ENCODE data around the gene POLR1C. TPM values are rescaled to one million over a fixed set of nuclear protein-coding genes. Genes with fewer than 3 reads are reported as not detected.
"Not testable (repeated sequence)": the region's sequence is repeated elsewhere in the genome, so short reads cannot be mapped to it uniquely, and the experiment has no call there.

POLR1C gene
- polyA plus RNA-seq (ENCODE audit: insufficient read length in 3 of 3), result 10 to 100 TPM; 36.9 to 43.6 (median 40.6) TPM
- long read RNA-seq, donor 1, transcript POLR1C-203 (9 exons, 1,355 nt), result major isoform, 9 of 129 reads
- long read RNA-seq, donor 1, partial matches to known transcripts, result 64 of 129 reads
- long read RNA-seq, donor 1, other reads (novel, unspliced or antisense), result 56 of 129 reads
- long read RNA-seq, donor 2, transcript POLR1C-203 (9 exons, 1,355 nt), result major isoform, 7 of 25 reads
- long read RNA-seq, donor 2, partial matches to known transcripts, result 17 of 25 reads
- long read RNA-seq, donor 2, other reads (novel, unspliced or antisense), result 0 of 25 reads
- long read RNA-seq, donor 3, transcript POLR1C-203 (9 exons, 1,355 nt), result major isoform, 14 of 21 reads
- long read RNA-seq, donor 3, partial matches to known transcripts, result 0 of 21 reads
- long read RNA-seq, donor 3, other reads (novel, unspliced or antisense), result 0 of 21 reads
- long read RNA-seq, donor 4, transcript POLR1C-203 (9 exons, 1,355 nt), result major isoform, 7 of 28 reads
- long read RNA-seq, donor 4, partial matches to known transcripts, result 16 of 28 reads
- long read RNA-seq, donor 4, other reads (novel, unspliced or antisense), result 0 of 28 reads
- long read RNA-seq, donor 5, result 0 reads
- long read RNA-seq, donor 6, transcript POLR1C-203 (9 exons, 1,355 nt), result major isoform, 9 of 172 reads
- long read RNA-seq, donor 6, partial matches to known transcripts, result 82 of 172 reads
- long read RNA-seq, donor 6, other reads (novel, unspliced or antisense), result 79 of 172 reads
- long read RNA-seq, donor 7, transcript POLR1C-203 (9 exons, 1,355 nt), result major isoform, 9 of 11 reads
- long read RNA-seq, donor 7, partial matches to known transcripts, result 0 of 11 reads
- long read RNA-seq, donor 7, other reads (novel, unspliced or antisense), result 0 of 11 reads
- long read RNA-seq, donor 8, result 0 reads
- long read RNA-seq, donor 9, transcript POLR1C-203 (9 exons, 1,355 nt), result major isoform, 14 of 23 reads
- long read RNA-seq, donor 9, partial matches to known transcripts, result 7 of 23 reads
- long read RNA-seq, donor 9, other reads (novel, unspliced or antisense), result 0 of 23 reads
- long read RNA-seq, donor 10, transcript POLR1C-203 (9 exons, 1,355 nt), result major isoform, 5 of 23 reads
- long read RNA-seq, donor 10, partial matches to known transcripts, result 16 of 23 reads
- long read RNA-seq, donor 10, other reads (novel, unspliced or antisense), result 0 of 23 reads
- long read RNA-seq, donor 11, transcript POLR1C-203 (9 exons, 1,355 nt), result major isoform, 8 of 39 reads
- long read RNA-seq, donor 11, partial matches to known transcripts, result 31 of 39 reads
- long read RNA-seq, donor 11, other reads (novel, unspliced or antisense), result 0 of 39 reads
- long read RNA-seq, donor 12, partial matches to known transcripts, result 0 of 3 reads
- long read RNA-seq, donor 12, other reads (novel, unspliced or antisense), result 0 of 3 reads
- long read RNA-seq, donor 13, result 0 reads
- long read RNA-seq, donor 14, transcript POLR1C-203 (9 exons, 1,355 nt), result major isoform, 11 of 25 reads
- long read RNA-seq, donor 14, partial matches to known transcripts, result 11 of 25 reads
- long read RNA-seq, donor 14, other reads (novel, unspliced or antisense), result 0 of 25 reads
- long read RNA-seq, donor 15, partial matches to known transcripts, result 6 of 11 reads
- long read RNA-seq, donor 15, other reads (novel, unspliced or antisense), result 0 of 11 reads
- long read RNA-seq, donor 16, transcript POLR1C-201 (9 exons, 1,280 nt), result minor isoform, 5 of 144 reads
- long read RNA-seq, donor 16, transcript POLR1C-203 (9 exons, 1,355 nt), result major isoform, 32 of 144 reads
- long read RNA-seq, donor 16, partial matches to known transcripts, result 93 of 144 reads
- long read RNA-seq, donor 16, other reads (novel, unspliced or antisense), result 10 of 144 reads

- peak; percentile 95 to 98 (median 97) for DNase-seq (ENCODE audit: extremely low read depth in 1 of 11, low read depth in 9 of 11, low spot score in 4 of 11)
These were observed at the start of gene POLR1C, which contains the start of gene YIPF3 for GRCh38 chr6:43516697-43517504. TSS of gene POLR1C (plus strand) at chr6:43517089. CDS start at chr6:43517110, 21 bp downstream. TSS of gene YIPF3 (minus strand) at chr6:43516926. CDS start at chr6:43516807, 119 bp downstream.

- DNase-seq (ENCODE audit: extremely low read depth in 1 of 11, low read depth in 9 of 11, low spot score in 4 of 11), result not testable (repeated sequence)
These were observed 49.6 kb upstream of the POLR1C start for GRCh38 chr6:43467265-43467664.

DNA sequence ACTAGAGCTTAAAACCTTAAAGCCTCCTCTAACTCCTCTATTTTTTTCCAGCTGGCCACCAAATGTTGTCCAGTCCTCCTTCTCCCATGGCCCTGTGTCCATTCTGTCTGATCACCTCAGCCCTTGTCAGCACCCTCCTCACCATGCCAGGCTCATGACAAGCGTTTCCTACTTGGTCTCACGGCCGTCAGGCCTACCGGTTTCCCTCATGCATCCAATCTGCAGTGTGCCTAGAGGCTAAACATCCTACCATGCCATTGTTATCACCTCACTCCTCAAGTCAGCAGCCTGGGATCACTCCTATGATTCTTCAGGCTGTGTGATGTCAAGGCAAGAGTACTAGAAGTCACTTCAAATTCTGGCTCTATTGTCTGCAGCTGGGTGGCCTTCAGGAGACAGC is 49.1 kb upstream of the POLR1C start:
- no peak for DNase-seq (ENCODE audit: extremely low read depth in 1 of 11, low read depth in 9 of 11, low spot score in 4 of 11)

- DNase-seq (ENCODE audit: extremely low read depth in 1 of 11, low read depth in 9 of 11, low spot score in 4 of 11), result no peak
These were observed 48.6 kb upstream of the POLR1C start for GRCh38 chr6:43468240-43468639.

GRCh38 chr6:43468748-43469681 is 47.9 kb upstream of the POLR1C start:
- no peak for DNase-seq (ENCODE audit: extremely low read depth in 1 of 11, low read depth in 9 of 11, low spot score in 4 of 11)

GRCh38 chr6:43469947-43470346 is 46.9 kb upstream of the POLR1C start:
- no peak for DNase-seq (ENCODE audit: extremely low read depth in 1 of 11, low read depth in 9 of 11, low spot score in 4 of 11)

GRCh38 chr6:43471399-43471798 is 45.5 kb upstream of the POLR1C start:
- DNase-seq (ENCODE audit: extremely low read depth in 1 of 11, low read depth in 9 of 11, low spot score in 4 of 11), result no peak

DNA sequence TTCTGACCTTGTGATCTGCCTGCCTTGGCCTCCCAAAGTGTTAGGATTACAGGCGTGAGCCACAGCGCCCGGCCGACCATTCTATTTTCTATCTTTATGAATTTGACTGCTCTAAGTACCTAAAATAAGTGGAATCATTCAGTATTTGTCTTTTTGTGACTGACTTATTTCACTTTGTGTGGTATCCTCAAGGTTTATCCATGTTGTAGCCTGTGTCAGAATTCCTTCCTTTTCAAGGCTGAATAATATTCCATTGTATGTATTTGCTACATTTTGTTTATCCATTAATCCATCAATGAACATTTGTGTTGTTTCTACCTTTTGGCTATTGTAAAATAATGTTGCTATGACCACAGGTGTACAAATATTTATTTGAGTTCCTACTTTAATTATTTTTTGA is 44.4 kb upstream of the POLR1C start:
- DNase-seq (ENCODE audit: extremely low read depth in 1 of 11, low read depth in 9 of 11, low spot score in 4 of 11), result no peak

DNA sequence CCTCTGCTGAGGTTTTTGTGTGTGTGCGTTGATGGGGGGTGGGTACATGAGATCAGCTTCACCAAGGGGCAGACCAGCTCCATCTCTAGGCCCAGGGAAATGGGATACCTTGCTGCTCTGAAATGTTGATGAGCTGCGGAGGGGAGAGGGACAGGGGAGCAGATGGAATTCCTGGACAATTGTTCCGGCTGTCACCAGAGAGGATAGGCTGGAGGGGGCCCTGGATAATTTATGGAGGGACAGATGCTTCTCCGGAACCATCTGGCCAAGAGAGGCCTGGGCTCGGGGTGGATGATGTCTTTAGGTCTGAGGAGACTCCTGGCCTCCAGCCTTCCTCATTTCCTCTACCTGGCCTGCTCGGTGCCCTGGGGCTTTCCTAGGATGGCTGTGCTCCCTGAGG is 41.4 kb upstream of the POLR1C start:
- no peak for DNase-seq (ENCODE audit: extremely low read depth in 1 of 11, low read depth in 9 of 11, low spot score in 4 of 11)

DNA sequence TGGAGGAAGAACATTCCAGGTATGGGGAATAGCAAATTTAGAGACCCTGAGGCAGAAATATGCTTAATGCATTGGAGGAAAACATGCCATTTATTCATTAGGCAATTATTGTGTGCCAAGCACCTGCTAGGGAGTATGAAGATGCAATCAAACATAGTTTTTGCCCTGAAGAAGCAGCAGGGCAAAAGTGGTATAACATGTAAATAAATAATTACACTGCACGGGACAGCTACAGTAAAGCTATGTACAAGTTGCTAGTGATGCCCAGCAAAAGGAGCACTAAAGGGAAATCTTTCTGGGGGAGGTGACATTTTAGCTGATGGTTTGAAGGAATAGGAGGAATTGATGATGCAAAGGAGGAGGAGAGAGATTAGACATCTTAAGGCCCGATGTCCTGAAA is 40.1 kb upstream of the POLR1C start:
- DNase-seq (ENCODE audit: extremely low read depth in 1 of 11, low read depth in 9 of 11, low spot score in 4 of 11), result no peak

DNA sequence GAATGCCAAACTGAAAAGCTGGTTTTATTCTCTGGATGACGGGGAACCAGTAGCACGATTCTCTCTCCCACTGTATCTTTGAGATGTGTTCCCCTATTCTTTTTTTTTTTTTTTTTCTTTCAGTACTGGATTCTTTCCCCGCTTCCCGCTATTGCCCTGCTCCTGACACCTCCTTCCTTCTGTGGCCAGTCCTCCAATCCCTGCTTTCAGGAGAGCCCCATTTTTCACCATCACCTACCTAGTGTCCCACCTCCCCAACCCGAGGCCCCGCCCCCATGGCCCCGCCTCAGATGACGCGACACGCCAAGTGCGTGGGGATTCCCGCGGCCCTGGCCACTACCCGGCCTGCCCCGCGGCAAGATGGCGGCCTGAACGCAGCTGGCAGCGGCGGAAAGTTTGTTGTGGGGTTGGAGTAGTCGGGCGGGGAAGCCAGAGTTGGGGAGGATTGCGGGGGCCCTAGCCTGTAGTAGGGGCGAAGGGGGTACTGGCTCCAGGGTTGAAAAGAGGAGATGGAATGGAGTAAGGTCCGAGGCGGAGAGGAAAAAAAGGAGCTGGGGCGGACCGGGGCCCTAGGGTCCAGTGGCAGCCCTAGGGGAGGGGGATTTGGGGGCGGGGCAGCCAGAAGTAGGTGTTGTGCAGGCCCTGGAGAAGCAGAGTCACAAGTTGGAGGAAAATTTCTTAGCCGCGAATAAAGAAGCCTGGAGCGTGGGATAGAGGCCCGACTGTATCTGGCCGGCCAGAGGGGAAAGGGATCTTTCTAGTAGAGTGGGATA is 39.5 kb upstream of the POLR1C start, which contains the start of gene TJAP1:
Gene TJAP1 (plus strand): TSS at position 336 of the 773 bp plus-strand sequence. CDS start 21,432 bp downstream, outside the sequence.
- peak; percentile 66 to 94 (median 85) for DNase-seq (ENCODE audit: extremely low read depth in 1 of 11, low read depth in 9 of 11, low spot score in 4 of 11)

DNA sequence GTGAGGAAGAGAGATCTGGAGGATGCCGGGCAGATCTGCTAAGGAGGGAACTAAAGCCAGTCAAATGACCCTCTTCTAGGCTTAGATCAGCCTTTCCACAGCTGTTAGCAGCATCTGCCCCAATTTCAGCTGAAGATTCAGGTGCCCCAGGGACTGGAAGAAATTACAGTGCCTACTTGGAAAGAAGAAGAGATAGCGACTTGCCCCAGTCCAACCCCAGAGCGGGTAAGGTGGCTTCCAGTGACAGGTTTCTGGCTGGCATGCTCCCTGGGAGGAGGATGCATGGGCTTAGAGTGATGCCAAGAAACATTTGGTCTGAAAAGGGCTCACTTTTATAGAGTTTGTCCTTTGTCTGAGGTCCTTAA is 38.9 kb upstream of the POLR1C start:
- DNase-seq (ENCODE audit: extremely low read depth in 1 of 11, low read depth in 9 of 11, low spot score in 4 of 11), result no peak

DNA sequence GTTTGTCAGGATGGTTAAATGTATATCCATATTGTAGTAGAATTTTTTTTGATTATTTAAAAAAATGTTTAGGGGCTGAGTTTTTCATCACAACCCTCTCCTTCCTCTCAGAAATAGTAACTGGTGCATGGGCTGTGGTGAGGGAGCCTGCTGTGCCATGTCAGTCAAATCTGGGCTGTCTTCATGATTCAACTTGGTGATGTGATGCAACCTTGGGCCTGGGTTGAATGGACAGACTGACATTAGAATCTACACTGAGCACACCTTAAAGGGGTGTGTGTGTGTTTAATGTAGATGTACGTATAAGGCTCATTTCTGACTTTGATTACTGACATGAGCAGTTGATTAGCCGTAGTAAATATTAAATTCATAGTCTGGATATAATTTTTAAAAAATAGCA is 35.8 kb upstream of the POLR1C start:
- no peak for DNase-seq (ENCODE audit: extremely low read depth in 1 of 11, low read depth in 9 of 11, low spot score in 4 of 11)

GRCh38 chr6:43481591-43482236 is 35.2 kb upstream of the POLR1C start:
- DNase-seq (ENCODE audit: extremely low read depth in 1 of 11, low read depth in 9 of 11, low spot score in 4 of 11), result no peak
